Dermis microvascular lymphatic vessel endothelial cell (primary cell): ENCODE results near the gene CD34. TPM values are rescaled to one million over a fixed set of nuclear protein-coding genes. Genes with fewer than 3 reads are reported as not detected.

ENCODE experiments used
- DNase-seq, 2 donors: peaks; one replicate each; pipeline versions ENCODE4 v3.0.0 to v3.0.0-alpha.2; 2010; ENCODE audit warnings: low read depth in 2 of 2
- total RNA-seq: library from RNA; depleted of rRNA; stranded (reverse); fragments of >200 nt; gene quantifications from 2 replicates; pipeline ENCODE4 v1.2.1, GENCODE V29; 2014

The CD34 gene
- total RNA-seq, 1 donor from 2014 or later, result 19.8 TPM

- DNase-seq, result no peak
Observed at GRCh38 chr1:207835958-207836357, 75.0 kb downstream of the CD34 start.

DNA sequence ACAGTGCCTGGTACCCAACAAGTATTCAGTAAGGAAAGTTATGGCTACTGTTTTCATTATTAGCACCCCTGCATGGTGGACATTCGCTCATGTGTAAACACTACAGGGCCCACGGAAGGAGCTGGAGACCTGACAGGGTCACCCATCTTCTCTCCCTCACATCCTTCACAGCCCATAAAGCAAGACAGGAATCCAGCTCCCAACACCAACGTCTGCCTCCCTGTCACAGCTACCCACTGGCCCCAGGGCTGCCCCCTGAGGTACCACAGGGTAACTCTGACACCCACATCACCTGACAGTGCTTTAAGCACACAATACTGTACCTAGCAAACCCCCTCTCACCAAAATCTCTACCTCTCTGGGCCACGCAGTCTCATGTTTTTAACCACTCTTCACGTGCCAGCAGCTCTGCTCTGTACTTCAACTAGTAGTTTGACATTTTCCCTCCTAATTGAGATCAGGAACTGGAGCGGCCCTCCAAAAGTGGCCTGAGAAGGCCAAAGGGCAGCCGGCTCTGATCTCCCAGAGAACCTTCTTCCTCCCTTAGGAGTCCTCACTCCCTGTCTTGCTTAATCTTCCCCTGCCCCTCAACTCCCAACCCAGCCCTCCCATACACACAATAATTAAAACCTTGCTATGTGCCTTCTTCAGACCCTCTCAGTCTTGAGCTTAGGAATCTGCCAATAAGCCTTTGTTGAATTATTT, 76.8 kb downstream of the CD34 start:
- no peak for DNase-seq

- no peak for DNase-seq
Observed at GRCh38 chr1:207833381-207833780, 77.5 kb downstream of the CD34 start.

GRCh38 chr1:207832796-207833195, 78.1 kb downstream of the CD34 start:
- no peak for DNase-seq

GRCh38 chr1:207831517-207832327, 79.2 kb downstream of the CD34 start:
- DNase-seq, result peak in 1 of 2 donors; percentile 63

Other genes starting within 250 kb of the CD34 start
- 99.8 and 101 TPM in 2 replicates for gene CD46, start 159.1 kb downstream of the CD34 start, total RNA-seq